ENCODE data around the gene THAP5. TPM values are rescaled to one million over a fixed set of nuclear protein-coding genes. Genes with fewer than 3 reads are reported as not detected.
A peak's percentile ranks its signal among the peaks of the same experiment; 100 is the strongest.

The THAP5 gene
- total RNA-seq, 1 donor from 2014 or later: 9.1 TPM

- no peak overlapping the region for H3K4me3 ChIP-seq (ENCODE audit: low read depth, low read length)
- DNase-seq (ENCODE audit: low read depth): no peak
- no peak for TF ChIP-seq CTCF (conservative IDR thresholded peaks at IDR 0.05; ENCODE audit: low read depth, low read length)
These were observed 34.2 kb downstream of the THAP5 start for GRCh38 chr7:108535257-108535656.

GRCh38 chr7:108533712-108534111 lies 35.8 kb downstream of the THAP5 start:
- no peak for DNase-seq (ENCODE audit: low read depth)
- no peak for TF ChIP-seq CTCF (conservative IDR thresholded peaks at IDR 0.05; ENCODE audit: low read depth, low read length)
- no peak overlapping the region for H3K4me3 ChIP-seq (ENCODE audit: low read depth, low read length)

- DNase-seq (ENCODE audit: low read depth): no peak
These were observed 40.2 kb downstream of the THAP5 start for GRCh38 chr7:108529341-108529740.

GRCh38 chr7:108528183-108528712 lies 41.3 kb downstream of the THAP5 start:
- no peak overlapping the region for H3K4me3 ChIP-seq (ENCODE audit: low read depth, low read length)
- TF ChIP-seq CTCF (conservative IDR thresholded peaks at IDR 0.05; ENCODE audit: low read depth, low read length): no peak
- no peak for DNase-seq (ENCODE audit: low read depth)

More at GRCh38 chr7:108529341-108529740, 40.2 kb downstream of the THAP5 start:
- no peak overlapping the region for H3K4me3 ChIP-seq (ENCODE audit: low read depth, low read length)
- TF ChIP-seq CTCF (conservative IDR thresholded peaks at IDR 0.05; ENCODE audit: low read depth, low read length): no peak

GRCh38 chr7:108526768-108527017 lies 42.8 kb downstream of the THAP5 start:
- DNase-seq (ENCODE audit: low read depth): no peak
- peak overlapping the region; percentile 69 for H3K4me3 ChIP-seq (ENCODE audit: low read depth, low read length)
- TF ChIP-seq CTCF (conservative IDR thresholded peaks at IDR 0.05; ENCODE audit: low read depth, low read length): no peak

- H3K4me3 ChIP-seq (ENCODE audit: low read depth, low read length): peak within 1 kb of the TSS; percentile 69
- peak; percentile 83 for DNase-seq (ENCODE audit: low read depth)
- no peak for TF ChIP-seq CTCF (conservative IDR thresholded peaks at IDR 0.05; ENCODE audit: low read depth, low read length)
These were observed 43.3 kb downstream of the THAP5 start, which contains the start of gene PNPLA8 for GRCh38 chr7:108525985-108526767. Gene PNPLA8, minus strand, starts transcription at chr7:108526135. Its CDS starts 10,644 bp downstream, at chr7:108515491.

Measured in epithelial cell of proximal tubule (primary cell).